ENCODE results near the gene ADCY7. TPM values are rescaled to one million over a fixed set of nuclear protein-coding genes. Genes with fewer than 3 reads are reported as not detected.

Gene ADCY7
- total RNA-seq, 1 experiment from 2014 or later: 5.9 TPM

GRCh38 chr16:50276326-50276640 is 9.9 kb downstream of the ADCY7 start:
- no peak for ATAC-seq
- DNase-seq (ENCODE audit: low spot score): no peak
- H3K9me3 Mint-ChIP-seq: peaks cover 5% of the 10 kb centered on the region
- CTCF ChIA-PET: no interaction called here
- H3K4me1 Mint-ChIP-seq: peaks cover 14% of the 10 kb centered on the region
- H3K27me3 Mint-ChIP-seq (ENCODE audit: low read depth): no peaks in the 10 kb centered on the region
- no peak overlapping the region for H3K27ac Mint-ChIP-seq
- POLR2A ChIA-PET: no interaction called here
- H3K36me3 Mint-ChIP-seq: no peaks in the 10 kb centered on the region
- no peak overlapping the region for H3K4me3 Mint-ChIP-seq
- no peak for TF ChIP-seq PREB (CRISPR knock-in tag; IDR thresholded peaks at IDR 0.05; ENCODE audit: borderline replicate concordance)
- TF ChIP-seq USF1 (CRISPR knock-in tag; IDR thresholded peaks at IDR 0.05): no peak
- no peak for TF ChIP-seq ZNF532 (CRISPR knock-in tag; IDR thresholded peaks at IDR 0.05; ENCODE audit: borderline replicate concordance)
- TF ChIP-seq ELF4 (CRISPR knock-in tag; IDR thresholded peaks at IDR 0.05; ENCODE audit: low read depth): no peak
- TF ChIP-seq SMAD3 (CRISPR knock-in tag; IDR thresholded peaks at IDR 0.05; ENCODE audit: borderline replicate concordance): no peak
- no peak for TF ChIP-seq IRF1 (CRISPR knock-in tag; IDR thresholded peaks at IDR 0.05)
- TF ChIP-seq GTF2I (CRISPR knock-in tag; conservative IDR thresholded peaks at IDR 0.05): no peak
- no peak for TF ChIP-seq MXD4 (CRISPR knock-in tag; IDR thresholded peaks at IDR 0.05; ENCODE audit: borderline replicate concordance)
- no peak for TF ChIP-seq ETV6 (CRISPR knock-in tag; IDR thresholded peaks at IDR 0.05)
- no peak for TF ChIP-seq E2F4 (CRISPR knock-in tag; IDR thresholded peaks at IDR 0.05; ENCODE audit: borderline replicate concordance, low read depth)
- no peak for TF ChIP-seq ZNF232 (CRISPR knock-in tag; IDR thresholded peaks at IDR 0.05)
- TF ChIP-seq MLX (CRISPR knock-in tag; IDR thresholded peaks at IDR 0.05): no peak
- no peak for TF ChIP-seq TEAD4 (CRISPR knock-in tag; IDR thresholded peaks at IDR 0.05)
- TF ChIP-seq PRDM15 (CRISPR knock-in tag; IDR thresholded peaks at IDR 0.05): no peak
- TF ChIP-seq JAZF1 (CRISPR knock-in tag; IDR thresholded peaks at IDR 0.05): no peak
- TF ChIP-seq MYBL2 (CRISPR knock-in tag; IDR thresholded peaks at IDR 0.05): no peak
- no peak for TF ChIP-seq HMGXB4 (CRISPR knock-in tag; IDR thresholded peaks at IDR 0.05)
- TF ChIP-seq FOXK1 (CRISPR knock-in tag; IDR thresholded peaks at IDR 0.05): no peak
- TF ChIP-seq AFF4 (CRISPR knock-in tag; IDR thresholded peaks at IDR 0.05; ENCODE audit: borderline replicate concordance): no peak

All from WTC11 (cell line).